NCI-H1105 treated with DMSO at 0.1 percent for 48 hours (cell line): ENCODE measurements around the gene THAP11.

ENCODE experiments used
- DNase-seq: peaks from one replicate; lab custom pipeline; 2025; lab: John Stamatoyannopoulos, UW

The THAP11 gene

DNA sequence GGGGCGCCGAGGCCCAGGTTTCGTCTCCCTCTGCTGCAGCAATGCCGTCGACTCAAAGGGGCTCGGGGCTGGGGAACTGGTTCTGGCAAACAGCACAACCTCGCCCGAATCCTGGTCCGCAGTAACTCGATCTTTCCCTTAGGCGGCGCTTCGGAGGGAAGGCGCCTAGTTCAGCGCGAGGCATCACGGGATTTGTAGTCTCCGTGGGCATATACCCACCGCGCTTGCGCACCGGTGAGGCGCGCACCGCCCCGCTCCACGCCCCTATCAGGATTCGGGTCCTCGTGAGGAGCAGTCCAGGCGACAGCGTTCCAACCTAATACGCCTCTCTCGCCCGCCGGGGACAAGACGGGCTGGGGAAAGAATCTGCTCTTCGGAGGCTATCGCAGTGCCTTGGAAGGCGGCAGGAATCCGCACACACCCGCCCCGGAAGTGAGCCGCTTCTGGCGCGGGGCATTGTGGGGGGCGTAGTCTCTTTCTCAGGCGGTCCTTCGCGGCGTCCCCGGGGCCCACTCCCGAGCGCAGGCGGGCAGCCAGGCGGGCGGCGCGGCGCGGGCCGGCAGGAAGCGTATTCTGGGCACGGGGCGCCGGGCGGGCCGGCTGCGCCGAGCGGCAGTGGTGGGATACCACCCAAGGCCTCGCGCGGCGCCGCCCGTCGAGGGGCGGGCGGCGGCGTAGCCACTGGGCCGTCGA lies at the start of gene THAP11:
Gene THAP11, plus strand, starts transcription at position 505 of the 693 bp plus-strand sequence. CDS start 235 bp downstream, outside the sequence.
- DNase-seq = peak; percentile 89

DNA sequence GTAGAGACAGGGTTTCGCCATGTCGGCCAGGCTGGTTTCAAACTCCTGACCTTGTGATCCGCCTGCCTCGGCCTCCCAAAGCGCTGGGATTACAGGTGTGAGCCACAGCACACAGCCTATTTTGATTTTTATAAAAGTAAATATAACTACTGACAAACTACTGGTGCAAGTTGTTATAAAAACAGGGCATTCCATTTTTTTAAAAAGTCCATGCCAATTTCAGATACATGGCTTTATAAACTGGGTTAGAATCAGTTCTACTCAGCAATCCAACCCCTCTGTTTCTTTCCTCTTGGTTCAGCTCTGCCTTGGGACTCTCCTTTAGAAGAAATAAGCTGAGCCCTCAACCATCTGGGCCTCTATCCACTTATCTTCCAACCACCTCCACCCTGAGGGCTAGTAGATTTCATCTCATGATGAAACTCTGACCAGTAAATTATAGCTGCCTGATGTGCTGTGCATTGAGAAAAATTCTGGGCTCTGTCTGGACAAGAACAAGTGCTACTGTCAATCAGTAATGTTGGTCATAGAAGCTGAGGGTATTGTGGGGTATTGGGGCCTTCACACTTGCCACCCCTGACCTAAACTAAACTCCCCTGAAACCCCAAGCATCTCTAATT lies 45.9 kb upstream of the THAP11 start:
- no peak for DNase-seq

GRCh38 chr16:67800338-67800926 lies 41.7 kb upstream of the THAP11 start:
- DNase-seq = no peak

- DNase-seq = no peak
These were observed 40.9 kb upstream of the THAP11 start for GRCh38 chr16:67801241-67801640.

DNA sequence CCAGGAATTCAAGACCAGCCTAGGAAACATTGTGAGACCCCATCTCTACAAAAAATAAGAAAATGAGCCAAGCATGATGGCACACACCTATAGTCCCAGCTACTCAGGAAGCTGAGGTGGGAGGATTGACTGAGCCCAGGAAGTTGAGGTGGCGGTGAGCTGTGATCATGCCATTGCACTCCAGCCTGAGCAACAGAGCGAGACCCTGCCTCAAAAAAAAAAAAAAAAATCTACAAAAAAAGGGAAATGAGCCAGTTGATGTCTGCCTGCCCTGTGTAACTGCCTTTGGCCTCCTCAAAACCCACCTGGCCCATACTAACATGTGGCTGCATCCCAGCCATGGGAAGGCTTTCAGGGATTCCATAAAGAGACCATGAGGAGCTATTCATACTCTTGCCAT lies 40.2 kb upstream of the THAP11 start:
- no peak for DNase-seq

DNA sequence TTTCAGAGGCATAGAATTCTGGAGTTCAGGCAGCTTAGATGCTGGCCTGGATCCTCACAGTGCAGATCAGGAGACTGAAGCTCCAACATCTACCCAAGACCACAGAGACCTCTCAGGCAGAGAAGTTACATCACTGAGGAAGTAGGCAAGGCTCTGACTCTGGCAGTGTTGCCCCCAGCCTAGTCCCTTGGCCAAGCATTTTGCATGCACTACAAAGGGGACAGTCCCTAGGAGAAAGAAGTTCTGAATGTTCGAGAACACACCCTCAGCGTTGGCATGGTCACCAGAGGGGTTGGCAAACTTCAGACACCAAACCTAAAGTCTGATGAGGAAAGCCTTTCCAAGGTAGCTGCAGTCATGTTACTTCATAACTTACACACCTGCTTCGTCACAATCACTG lies 38.2 kb upstream of the THAP11 start:
- no peak for DNase-seq

- DNase-seq = no peak
These were observed 37.1 kb upstream of the THAP11 start for GRCh38 chr16:67804853-67805542.

- DNase-seq = no peak
These were observed 36.2 kb upstream of the THAP11 start for GRCh38 chr16:67805718-67806427.

DNA sequence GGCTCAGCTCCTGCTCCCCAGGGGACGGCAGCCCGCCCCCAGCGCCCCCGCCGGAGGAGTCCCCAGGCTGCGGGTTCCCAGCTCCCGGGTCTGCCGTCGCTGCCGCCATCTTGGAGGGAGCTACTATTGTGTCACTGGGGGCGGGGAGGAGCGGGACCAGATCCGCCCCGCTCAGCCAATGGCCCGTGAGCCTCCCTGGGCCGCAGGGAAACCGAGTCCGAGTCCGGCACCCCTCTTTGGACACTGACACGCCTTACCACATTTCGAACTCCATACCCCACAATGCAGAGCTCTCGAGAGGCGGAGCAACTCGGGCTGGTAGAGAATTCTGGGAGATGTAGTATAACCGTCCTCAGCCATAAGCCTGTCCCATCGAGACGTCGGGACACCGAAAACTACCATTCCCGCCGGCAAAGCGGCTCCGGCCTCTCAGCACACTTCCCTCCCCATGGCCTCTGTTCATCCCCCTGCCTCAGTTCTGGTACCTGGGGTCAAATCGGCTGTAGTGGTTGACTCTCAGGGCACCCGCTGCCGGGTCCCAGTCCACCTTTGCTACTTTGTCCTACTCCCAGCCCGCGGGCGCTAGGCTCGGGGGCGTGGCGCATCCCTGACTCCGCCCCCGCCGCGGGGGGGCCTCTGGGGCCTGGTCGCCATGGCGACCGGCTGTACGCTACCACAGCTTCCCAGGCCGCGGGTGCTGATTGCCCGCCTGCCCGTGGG lies 35.5 kb upstream of the THAP11 start, which contains the start of the genes RANBP10 and TSNAXIP1:
Gene RANBP10, minus strand, starts transcription at position 133 of the 720 bp plus-strand sequence. Its CDS starts 24 bp downstream, at position 109.
Gene TSNAXIP1, plus strand, starts transcription at position 462 of the 720 bp plus-strand sequence. CDS start 261 bp downstream, outside the sequence.
- peak; percentile 96 for DNase-seq

DNA sequence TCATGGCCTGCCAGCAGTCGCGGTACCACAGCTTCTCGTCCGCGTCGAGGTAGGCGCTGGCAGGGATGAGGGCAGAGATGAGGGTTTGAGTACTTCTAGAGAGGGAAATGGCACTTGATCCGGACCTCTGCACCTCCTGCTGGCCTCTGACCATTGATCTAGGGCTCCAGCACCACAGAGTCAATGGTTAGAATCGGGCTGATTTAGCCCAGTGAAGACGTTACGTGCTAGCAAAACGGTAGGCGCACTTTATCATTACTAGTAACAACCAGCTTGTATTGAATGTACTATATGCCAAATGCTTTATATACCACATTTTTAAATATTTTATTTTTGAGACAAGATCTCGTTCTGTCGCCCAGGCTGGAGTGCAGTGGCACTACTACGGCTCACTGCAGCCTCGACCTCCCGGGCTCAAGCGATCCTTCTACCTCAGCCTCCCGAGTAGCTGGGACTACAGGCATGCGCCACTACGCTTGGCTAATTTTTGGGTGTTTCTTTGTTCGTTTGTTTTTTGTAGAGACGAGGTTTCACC lies 34.9 kb upstream of the THAP11 start:
- DNase-seq = no peak

DNA sequence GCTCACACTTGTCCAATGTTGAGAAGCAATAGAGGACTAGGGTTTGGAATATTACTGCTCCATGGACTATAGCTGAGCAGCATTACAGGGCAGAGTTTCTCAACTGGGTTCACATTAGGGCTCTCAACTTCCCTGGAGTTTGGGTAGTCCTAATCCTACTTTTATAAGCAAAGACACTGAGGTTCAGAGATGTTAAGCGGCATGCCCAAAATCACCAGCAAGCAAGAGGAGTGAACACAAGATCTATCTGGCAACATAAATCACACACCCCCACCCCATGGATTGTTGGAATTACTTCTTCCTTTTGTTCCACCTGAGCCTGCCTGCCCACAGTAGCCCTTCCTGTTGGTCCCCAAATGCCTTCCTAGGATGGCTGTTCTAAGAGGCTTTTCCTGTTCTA lies 30.2 kb upstream of the THAP11 start:
- DNase-seq = no peak

- peak; percentile 21 for DNase-seq
These were observed 27.6 kb upstream of the THAP11 start for GRCh38 chr16:67814567-67814966.

- DNase-seq = no peak
These were observed 21.4 kb upstream of the THAP11 start for GRCh38 chr16:67820608-67821259.

DNA sequence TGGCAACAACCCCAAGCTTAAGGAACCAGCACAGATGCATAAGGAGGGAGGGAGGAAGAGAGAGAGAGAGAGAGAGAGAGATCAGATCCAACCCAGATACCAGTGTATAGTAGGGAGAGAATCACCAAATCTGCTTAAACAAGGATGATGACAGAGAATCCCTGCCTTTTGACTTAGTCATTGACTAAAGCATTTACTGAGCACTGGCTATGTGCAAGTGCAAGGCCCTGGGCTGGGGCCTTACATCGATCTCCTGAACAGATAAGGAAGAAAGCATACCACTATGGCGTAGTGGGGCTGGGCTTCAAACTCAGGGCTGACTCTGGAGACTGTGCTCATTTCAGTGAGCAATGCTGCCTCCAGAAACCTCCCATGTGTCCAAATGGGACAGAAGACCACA lies 19.6 kb upstream of the THAP11 start:
- no peak for DNase-seq

- DNase-seq = no peak
These were observed 17.0 kb upstream of the THAP11 start for GRCh38 chr16:67825119-67825518.

- no peak for DNase-seq
These were observed 16.2 kb upstream of the THAP11 start for GRCh38 chr16:67825906-67826305.

DNA sequence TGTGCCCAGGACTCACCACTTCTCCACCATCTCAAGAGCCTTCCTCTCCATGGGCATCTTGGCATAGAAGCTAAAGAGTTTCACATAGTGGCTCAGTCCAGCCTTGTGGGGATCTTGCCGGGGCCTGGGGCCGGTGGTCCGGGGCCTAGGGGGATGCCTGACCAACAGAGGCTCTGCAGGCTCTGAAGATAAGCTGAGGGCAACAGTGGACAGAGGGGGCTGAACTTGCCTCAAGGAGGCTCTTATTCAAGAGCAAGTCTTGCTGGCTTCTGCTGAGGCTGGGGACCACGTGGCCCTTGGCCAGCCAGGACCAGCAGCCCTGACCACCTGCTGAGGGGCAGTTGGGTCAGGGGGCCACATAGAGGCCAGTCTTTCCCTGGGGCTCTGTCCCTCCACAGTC lies 13.5 kb upstream of the THAP11 start:
- DNase-seq = no peak

DNA sequence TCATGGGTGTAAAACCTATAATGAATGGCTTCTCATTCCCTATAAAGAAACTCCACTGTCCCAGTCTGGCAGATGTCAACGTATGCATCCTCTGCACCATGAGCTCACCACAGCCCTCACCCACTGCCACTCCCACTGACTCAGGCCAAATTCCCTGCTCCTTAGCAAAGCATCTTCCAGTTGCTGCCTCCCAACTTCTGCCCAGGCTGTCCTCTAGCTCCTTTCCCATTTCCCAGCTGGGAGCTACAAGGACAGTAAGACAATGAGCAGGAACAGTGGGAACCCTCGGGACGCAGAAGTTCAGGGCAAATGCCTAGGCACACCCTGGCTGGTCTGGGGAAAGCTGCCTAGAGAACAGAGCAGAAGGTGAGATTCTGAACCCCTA lies 9.1 kb upstream of the THAP11 start:
- no peak for DNase-seq

DNA sequence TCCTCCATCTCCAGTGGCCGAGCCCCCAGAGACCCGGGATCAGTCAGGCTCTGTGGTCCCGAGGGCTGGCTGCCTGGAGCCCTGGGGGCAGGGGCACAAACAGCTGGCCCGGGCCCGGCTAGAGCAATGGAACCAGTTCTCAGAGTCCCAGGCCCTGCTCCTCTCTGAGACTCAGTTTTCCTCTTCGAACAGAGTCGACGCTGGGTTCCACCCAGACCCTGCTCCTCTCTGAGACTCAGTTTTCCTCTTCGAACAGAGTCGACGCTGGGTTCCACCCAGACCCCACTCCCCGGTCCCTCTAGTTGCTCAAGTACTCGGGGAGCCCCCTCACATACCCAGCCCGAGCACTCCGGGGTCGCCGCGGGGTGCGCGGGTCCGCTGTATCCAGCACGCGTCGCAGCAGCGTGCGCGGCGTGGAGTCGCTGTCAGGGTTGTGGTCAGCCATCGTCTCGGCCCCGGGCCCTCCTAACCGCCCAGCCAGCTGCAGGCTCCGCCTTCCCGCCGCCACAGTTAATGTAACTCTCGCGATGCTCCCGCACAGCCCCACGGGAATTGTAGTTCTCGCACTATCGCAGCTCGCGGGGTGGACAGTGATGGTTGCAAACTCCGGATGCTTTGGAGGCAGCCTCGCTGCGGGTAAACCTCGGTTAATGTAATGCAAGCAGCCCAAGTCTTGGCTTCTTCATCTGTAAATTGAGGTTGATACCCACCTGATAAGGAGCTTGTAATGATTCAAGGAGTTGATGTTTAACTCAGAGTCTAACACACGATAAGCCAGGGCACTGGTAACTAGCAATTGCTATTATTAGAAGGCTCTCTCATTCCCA lies 8.5 kb upstream of the THAP11 start:
- peak; percentile 78 for DNase-seq

DNA sequence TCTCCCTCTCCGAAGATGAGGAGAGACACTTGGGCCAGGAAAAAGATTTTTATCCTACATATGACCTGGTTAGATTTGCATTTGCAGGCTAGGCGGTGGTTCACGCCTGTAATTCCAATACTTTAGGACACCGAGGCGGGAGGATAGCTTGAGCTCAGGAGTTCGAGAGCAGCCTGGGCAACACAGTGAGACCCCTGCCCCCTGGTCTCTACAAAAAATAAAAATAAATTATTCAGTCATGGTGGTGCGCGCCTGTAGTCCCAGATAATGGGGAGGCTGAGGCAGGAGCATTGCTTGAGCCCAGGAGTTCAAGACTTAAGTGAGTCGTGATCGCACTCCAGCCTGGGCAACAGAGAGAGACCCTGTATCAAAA lies 7.9 kb upstream of the THAP11 start:
- no peak for DNase-seq
